Choroid plexus epithelial cell (primary cell): Measurements from ENCODE around the gene C16orf82.

Experiments used
- DNase-seq: peaks from one replicate; pipeline ENCODE4 v3.0.0-alpha.2; 2010; ENCODE audit warnings: low read depth
- H3K4me3 ChIP-seq: 2 replicates; pipeline ENCODE4 v1.5.1; 2011; ENCODE audit warnings: low read depth, mild to moderate bottlenecking, control low read depth, low read length, moderate library complexity
- TF ChIP-seq, protein P1 (sequence below): conservative IDR thresholded peaks from 2 replicates; pipeline ENCODE4 v1.5.1; 2011; ENCODE audit warnings: low read depth, mild to moderate bottlenecking, control low read depth, inconsistent platforms, low read length, moderate library complexity

C16orf82 gene

DNA sequence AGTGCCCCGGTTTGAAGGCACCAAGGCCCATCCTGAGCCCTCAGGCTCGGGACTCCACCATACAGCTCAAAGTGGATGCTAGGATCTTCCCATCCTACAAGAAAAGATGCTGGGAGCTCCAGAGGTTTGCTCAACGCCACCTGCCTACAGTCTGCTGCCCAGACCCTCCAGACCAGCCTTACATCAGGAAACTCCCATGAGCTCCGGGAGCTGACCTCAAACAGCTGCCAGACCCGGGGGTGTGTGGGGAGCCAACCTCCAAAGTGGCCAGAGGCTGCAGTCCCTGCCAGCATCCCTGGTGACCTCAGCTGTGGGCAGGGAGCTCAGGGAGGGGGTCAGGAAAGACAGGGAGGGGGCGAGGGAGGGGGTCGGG, 43.8 kb downstream of the C16orf82 start:
- no peak overlapping the region for H3K4me3 ChIP-seq
- TF ChIP-seq, protein P1, sequence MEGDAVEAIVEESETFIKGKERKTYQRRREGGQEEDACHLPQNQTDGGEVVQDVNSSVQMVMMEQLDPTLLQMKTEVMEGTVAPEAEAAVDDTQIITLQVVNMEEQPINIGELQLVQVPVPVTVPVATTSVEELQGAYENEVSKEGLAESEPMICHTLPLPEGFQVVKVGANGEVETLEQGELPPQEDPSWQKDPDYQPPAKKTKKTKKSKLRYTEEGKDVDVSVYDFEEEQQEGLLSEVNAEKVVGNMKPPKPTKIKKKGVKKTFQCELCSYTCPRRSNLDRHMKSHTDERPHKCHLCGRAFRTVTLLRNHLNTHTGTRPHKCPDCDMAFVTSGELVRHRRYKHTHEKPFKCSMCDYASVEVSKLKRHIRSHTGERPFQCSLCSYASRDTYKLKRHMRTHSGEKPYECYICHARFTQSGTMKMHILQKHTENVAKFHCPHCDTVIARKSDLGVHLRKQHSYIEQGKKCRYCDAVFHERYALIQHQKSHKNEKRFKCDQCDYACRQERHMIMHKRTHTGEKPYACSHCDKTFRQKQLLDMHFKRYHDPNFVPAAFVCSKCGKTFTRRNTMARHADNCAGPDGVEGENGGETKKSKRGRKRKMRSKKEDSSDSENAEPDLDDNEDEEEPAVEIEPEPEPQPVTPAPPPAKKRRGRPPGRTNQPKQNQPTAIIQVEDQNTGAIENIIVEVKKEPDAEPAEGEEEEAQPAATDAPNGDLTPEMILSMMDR = no peak
- no peak for DNase-seq

DNA sequence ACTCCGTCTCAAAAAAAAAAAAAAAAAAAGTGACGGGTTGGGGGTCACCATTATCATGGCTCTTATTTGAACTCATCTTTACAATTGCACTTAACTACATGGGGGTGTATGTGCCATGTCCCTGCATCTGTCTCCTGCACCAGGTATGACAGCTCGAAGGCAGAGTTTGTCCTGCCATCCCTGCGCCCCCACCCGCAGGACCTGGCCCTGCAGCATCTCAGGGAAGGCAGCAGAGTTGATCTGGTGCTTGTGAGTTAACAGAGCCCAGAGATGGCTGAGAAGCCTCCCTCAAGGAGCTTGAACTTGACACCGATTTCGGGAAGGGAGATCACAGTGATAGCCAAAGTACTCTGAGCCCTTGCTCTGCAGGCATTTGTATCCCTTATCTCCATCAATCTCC, 44.8 kb downstream of the C16orf82 start:
- TF ChIP-seq, protein P1 = no peak
- no peak overlapping the region for H3K4me3 ChIP-seq
- DNase-seq = no peak

DNA sequence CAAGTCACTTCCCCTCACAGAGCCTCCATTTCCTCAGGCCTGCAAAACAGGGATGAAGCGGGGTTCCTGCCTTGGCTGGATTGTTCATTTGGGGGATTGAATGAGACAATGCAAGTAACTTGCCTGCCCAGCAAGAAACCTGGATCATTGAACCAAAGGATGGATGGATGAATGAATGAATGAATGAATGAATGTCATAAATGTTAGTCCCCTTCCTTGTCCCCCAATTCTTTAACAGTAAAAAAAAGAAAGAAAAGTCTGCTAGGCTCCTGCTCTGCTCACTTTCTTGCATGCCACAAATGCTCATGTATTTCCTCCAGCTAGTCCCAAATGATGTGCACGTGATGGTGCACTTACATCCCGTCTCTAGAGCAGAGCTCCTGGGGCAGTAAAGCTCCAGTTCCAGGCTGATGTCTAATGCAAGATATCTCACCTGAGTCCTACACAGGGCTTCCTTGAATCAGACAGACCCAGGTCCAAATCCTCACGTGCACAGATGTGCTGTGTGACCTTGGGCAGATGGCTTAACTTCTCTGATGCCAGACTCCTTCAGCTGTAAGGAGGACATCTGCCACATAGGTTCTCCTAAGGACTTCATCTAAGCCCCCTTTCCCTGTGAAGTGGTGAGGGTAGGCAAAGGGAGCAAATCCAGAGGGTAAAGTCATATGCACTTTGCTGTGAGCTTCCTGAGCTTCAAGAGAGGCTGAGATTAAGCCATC, 45.5 kb downstream of the C16orf82 start:
- H3K4me3 ChIP-seq = no peak overlapping the region
- TF ChIP-seq, protein P1 = no peak
- DNase-seq = no peak

DNA sequence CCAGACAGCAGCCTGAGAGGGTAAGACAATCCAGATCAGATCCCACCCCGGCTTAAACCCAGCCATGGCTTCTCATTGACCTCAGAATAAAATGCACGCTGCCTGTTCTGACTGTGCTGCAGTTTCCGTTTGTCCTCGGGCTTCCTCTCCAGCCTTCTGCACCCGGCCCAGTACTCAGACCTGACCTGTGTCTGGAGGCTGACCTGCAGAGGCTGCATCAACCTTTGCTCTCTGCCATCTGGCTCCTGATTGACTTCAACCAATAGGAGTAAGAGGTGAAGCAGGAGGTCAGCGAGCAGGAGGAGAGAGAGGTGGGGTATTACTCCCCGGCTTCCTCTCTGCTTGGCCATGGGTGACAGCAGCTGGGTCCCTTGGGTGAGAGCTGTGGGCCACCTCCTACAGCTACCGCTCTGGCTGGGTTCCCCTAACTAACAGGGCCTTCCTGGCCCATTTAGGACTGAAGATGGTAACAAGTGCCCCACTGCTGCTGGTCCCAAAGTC, 46.7 kb downstream of the C16orf82 start:
- TF ChIP-seq, protein P1 = no peak
- no peak overlapping the region for H3K4me3 ChIP-seq
- no peak for DNase-seq

DNA sequence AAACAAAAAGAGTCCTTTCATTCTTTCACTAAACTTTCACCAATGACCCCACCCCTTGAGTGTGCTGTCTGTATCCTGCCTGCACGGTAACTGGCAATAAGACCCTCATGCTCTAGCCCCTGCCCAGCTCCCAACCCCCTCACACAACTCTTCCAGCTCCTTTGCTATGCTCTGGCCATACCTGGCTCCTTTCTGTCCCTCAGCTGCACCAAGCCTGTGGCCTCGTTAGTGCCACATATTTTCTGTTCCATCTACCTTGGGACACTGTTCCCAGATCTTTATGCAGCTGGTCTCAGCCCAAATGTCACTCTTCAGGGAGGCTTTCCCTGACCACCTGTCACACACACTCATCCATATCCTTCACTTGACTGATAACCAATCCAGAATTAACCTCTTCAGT, 47.3 kb downstream of the C16orf82 start:
- no peak overlapping the region for H3K4me3 ChIP-seq
- TF ChIP-seq, protein P1 = no peak
- DNase-seq = no peak

DNA sequence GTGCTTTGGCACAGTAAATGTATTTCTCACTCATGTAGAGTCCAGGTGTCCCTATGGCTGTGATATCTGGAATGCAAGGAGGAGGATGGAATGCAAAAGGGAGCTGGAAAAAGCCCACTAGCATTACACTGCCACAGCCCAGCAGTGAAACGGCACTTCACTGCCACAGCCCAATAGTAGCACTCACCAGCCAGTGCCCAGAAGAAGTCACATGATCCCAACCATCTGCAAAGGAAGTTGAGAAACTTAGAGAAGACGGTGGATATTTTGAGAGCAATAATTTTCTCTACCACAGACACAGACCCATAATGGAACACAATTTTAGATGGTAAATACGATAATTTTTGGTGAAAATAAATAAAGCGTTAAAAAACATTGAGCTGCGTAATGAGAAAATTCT, 51.8 kb downstream of the C16orf82 start:
- no peak for DNase-seq
- TF ChIP-seq, protein P1 = no peak
- no peak overlapping the region for H3K4me3 ChIP-seq
